Stimulated activated naive CD8-positive, alpha-beta T cell treated with anti-CD3 and anti-CD28 coated beads, Interleukin-15, amount 100 ng/mL, for 72 hours (primary cell): Measurements from ENCODE around the gene PICK1.
"Not testable (repeated sequence)": the region's sequence is repeated elsewhere in the genome, so short reads cannot be mapped to it uniquely, and the experiment has no call there.

Source experiments
- ATAC-seq: fragments of 150-1000 bp; cut with Tn5 transposase; 2 replicates; pipeline ENCODE4 v1.10.0; 2021; ENCODE audit warnings: mild to moderate bottlenecking, moderate library complexity
- DNase-seq, 2 donors: peaks; one replicate each; pipeline ENCODE4 v3.0.0; 2021 to 2022
- H3K27ac Mint-ChIP-seq, 2 donors: one replicate each; pipeline ENCODE4 v1.8.0; 2022; ENCODE audit warnings: mild to moderate bottlenecking in 2 of 2, mixed read lengths in 2 of 2, moderate library complexity in 2 of 2
- H3K27me3 Mint-ChIP-seq: one replicate; pipeline ENCODE4 v1.8.0; 2022; ENCODE audit warnings: mixed read lengths
- H3K4me1 Mint-ChIP-seq: one replicate; pipeline ENCODE4 v1.8.0; 2022; ENCODE audit warnings: mild to moderate bottlenecking, mixed read lengths
- H3K4me3 Mint-ChIP-seq, 2 donors: one replicate each; pipeline ENCODE4 v1.8.0; 2022; ENCODE audit warnings: mild to moderate bottlenecking in 2 of 2, mixed read lengths in 2 of 2, moderate library complexity in 1 of 2
- H3K9me3 Mint-ChIP-seq, 2 donors: one replicate each; pipeline ENCODE4 v1.8.0; 2022; ENCODE audit warnings: mixed read lengths in 2 of 2

The PICK1 gene

DNA sequence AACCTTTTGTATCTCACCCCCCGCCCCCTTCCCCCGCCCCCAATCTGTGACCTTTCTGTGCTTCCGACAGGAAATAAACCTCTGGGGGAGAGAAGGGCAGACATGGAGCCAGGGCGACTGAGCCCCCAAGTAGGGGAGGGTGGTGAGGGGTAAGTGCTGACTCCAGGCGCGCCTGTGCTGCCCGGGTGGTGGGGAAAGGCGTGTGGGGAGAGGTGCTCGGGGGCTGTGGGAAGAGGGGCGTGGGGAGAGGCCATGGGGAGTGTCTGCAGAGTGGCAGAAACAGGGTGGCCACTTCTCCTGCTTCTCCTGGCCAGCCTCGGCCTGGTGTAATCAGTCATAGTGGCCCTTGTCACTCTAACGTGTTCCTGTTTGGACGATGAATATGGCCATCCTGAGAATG, 18.8 kb downstream of the PICK1 start:
- ATAC-seq = no peak
- Mint-ChIP-seq H3K4me3 (no peak overlapping the region), H3K27me3 (peaks cover 18% of the 10 kb centered on the region)

DNA sequence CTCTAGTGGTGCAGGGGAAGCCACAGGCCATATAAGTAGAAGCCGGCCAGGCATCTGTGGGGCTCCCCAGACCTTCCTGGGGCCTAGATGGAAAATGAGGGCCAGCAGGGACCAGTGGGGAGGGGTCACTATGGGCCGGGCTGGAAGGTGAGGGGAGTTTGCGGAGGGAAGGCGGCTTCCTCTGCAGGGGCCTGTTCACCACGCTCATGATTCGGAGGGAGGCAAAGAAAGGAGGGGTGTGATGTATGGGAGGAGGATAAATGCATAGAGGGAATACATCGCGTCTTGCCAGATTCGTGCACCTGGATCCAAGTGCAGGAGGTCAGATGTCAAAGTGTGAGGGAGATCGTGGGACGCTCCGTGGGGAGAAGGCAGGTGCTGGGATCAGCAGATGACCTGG, 19.9 kb downstream of the PICK1 start:
- Mint-ChIP-seq H3K9me3 (no peaks in the 10 kb centered on the region), H3K27ac (no peak overlapping the region), H3K27me3 (peaks cover 26% of the 10 kb centered on the region), H3K4me3 (no peak overlapping the region), H3K4me1 (peaks cover 5% of the 10 kb centered on the region)
- DNase-seq = no peak
- no peak for ATAC-seq

More for the DNA sequence above, 18.8 kb downstream of the PICK1 start:
- no peaks in the 10 kb centered on the region for H3K9me3 Mint-ChIP-seq
- H3K4me1 Mint-ChIP-seq = no peaks in the 10 kb centered on the region
- no peak for DNase-seq
- H3K27ac Mint-ChIP-seq = no peak overlapping the region

- H3K27me3 Mint-ChIP-seq = peaks cover 31% of the 10 kb centered on the region
Measured at GRCh38 chr22:38077595-38077994, 20.4 kb downstream of the PICK1 start.

DNA sequence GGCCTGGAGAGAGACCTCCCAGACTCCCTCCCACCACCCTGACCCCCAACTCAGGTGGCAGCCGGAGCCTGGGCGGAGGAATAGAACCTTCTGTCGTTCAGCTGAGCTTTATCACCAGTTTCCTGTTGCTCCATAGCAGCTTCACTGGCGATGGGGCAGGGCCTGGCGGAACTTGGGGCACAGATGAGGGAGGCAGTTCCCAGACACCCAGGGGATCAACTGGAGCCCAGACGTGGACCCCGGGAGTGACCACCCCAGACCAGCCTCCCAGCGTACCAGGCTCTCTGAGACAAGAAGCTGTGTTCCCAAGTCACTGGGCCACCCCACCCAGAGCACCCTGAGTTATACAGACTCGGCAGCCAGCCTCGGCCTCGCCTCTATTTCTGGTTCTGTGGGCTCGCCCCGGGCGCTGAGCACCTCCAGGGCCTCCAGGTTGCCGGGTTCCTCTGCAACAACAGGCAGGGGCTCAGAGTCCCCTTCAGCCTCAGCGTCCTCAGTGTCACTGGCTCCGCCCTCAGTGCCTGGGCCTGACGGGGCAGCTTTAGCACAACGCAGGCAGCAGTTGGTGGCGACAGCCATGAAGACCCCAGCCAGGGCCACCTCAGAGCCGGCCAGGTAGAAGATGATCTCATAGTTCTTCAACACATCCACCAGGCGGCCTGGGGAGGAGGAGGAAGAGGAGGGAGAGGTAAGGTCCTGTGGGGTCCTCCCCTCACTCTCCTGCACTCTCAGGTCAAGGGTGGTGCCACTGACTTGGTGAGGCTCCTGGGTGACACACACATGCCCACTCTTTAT, 21.0 kb downstream of the PICK1 start:
- no peak overlapping the region for H3K4me3 Mint-ChIP-seq
- peaks cover 37% of the 10 kb centered on the region for H3K27me3 Mint-ChIP-seq
- peak overlapping the region; percentile 72 to 89 for H3K27ac Mint-ChIP-seq
- no peaks in the 10 kb centered on the region for H3K9me3 Mint-ChIP-seq
- DNase-seq (no peak), ATAC-seq (no peak)
- H3K4me1 Mint-ChIP-seq = peaks cover 11% of the 10 kb centered on the region

More at GRCh38 chr22:38077595-38077994, 20.4 kb downstream of the PICK1 start:
- H3K27ac Mint-ChIP-seq = peak overlapping the region in 1 of 2 donors; percentile 72
- DNase-seq (no peak), ATAC-seq (no peak)
- H3K9me3 Mint-ChIP-seq = no peaks in the 10 kb centered on the region
- no peak overlapping the region for H3K4me3 Mint-ChIP-seq
- H3K4me1 Mint-ChIP-seq = peaks cover 10% of the 10 kb centered on the region

GRCh38 chr22:38079208-38079607, 22.0 kb downstream of the PICK1 start:
- Mint-ChIP-seq H3K27me3 (peaks cover 43% of the 10 kb centered on the region), H3K4me1 (peaks cover 11% of the 10 kb centered on the region)
- H3K4me3 Mint-ChIP-seq, H3K9me3 Mint-ChIP-seq, ATAC-seq, H3K27ac Mint-ChIP-seq, DNase-seq: not testable (repeated sequence)

- Mint-ChIP-seq H3K4me1 (peaks cover 11% of the 10 kb centered on the region), H3K27ac (no peak overlapping the region), H3K9me3 (no peaks in the 10 kb centered on the region), H3K4me3 (no peak overlapping the region), H3K27me3 (peaks cover 43% of the 10 kb centered on the region)
- ATAC-seq = no peak
- no peak for DNase-seq
Measured at GRCh38 chr22:38079804-38080203, 22.6 kb downstream of the PICK1 start.

GRCh38 chr22:38080474-38080849, 23.3 kb downstream of the PICK1 start:
- Mint-ChIP-seq H3K9me3 (no peaks in the 10 kb centered on the region), H3K4me3 (peak overlapping the region in 1 of 2 donors; percentile 56), H3K27me3 (peaks cover 43% of the 10 kb centered on the region), H3K4me1 (peaks cover 11% of the 10 kb centered on the region), H3K27ac (no peak overlapping the region)
- ATAC-seq (no peak), DNase-seq (no peak)

- Mint-ChIP-seq H3K4me1 (peaks cover 11% of the 10 kb centered on the region), H3K27me3 (peaks cover 43% of the 10 kb centered on the region), H3K27ac (no peak overlapping the region), H3K4me3 (peak overlapping the region in 1 of 2 donors; percentile 56), H3K9me3 (no peaks in the 10 kb centered on the region)
- no peak for DNase-seq
- peak; percentile 57 for ATAC-seq
Measured at GRCh38 chr22:38080850-38081635, 23.8 kb downstream of the PICK1 start.

DNA sequence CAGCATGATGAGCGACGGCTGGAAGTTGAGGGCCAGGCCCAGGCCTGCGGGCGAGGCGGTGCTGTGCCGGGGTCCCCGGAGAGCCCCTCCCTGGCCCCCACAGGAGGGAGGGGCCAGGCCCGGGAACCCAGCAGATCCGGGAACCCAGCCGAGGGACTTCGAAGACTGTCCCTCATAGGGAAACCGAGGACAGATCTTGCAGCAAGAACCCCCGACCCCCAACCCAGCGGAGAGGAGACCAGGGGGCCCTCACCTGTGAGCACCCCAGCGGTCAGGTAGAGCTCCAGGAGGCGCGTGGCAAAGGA, 24.4 kb downstream of the PICK1 start:
- no peak overlapping the region for H3K27ac Mint-ChIP-seq
- H3K4me1 Mint-ChIP-seq = peaks cover 11% of the 10 kb centered on the region
- H3K27me3 Mint-ChIP-seq = peaks cover 43% of the 10 kb centered on the region
- DNase-seq = no peak
- no peaks in the 10 kb centered on the region for H3K9me3 Mint-ChIP-seq
- peak overlapping the region; percentile 29 to 68 for H3K4me3 Mint-ChIP-seq
- ATAC-seq = no peak

GRCh38 chr22:38081941-38082828, 25.0 kb downstream of the PICK1 start:
- Mint-ChIP-seq H3K4me3 (peak overlapping the region; percentile 29 to 68), H3K4me1 (peaks cover 11% of the 10 kb centered on the region), H3K27ac (no peak overlapping the region), H3K27me3 (peaks cover 43% of the 10 kb centered on the region), H3K9me3 (no peaks in the 10 kb centered on the region)
- peak in 1 of 2 donors; percentile 28 for DNase-seq
- peak; percentile 64 for ATAC-seq

DNA sequence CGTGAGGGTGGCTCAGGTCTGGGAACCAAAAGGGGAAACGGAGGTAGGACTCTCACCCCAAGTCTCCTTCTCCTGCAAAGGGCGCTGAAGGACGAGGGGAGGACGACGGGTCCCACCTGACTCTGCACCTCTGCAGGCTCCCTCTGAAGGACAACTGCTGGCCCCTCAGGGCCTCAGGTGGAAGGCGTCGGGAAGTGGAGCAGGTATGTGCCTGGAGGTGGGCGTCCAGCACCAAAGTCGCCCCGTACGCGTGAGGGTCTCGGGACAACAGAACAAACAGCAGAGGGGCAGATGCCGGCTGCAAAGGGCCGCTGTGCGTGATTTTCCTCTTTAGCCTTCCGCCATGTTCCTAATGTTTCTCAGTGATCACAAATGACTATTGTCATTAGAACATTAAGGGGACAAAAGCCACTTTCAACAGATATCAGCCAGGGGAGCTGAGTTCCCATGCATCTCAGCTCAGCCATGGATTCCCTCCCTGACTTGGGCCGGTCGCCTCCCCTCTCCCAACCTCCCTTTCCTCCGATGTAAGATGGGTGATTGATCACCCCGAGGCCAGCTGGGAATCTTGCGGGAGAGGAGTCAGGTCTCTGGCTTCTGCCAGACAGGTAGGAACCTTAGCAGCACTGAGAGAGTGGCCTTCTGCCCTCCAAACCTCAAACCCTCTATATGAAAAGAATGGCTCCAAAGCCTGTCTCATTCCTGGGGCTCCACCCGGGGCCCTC, 25.9 kb downstream of the PICK1 start:
- Mint-ChIP-seq H3K9me3 (no peaks in the 10 kb centered on the region), H3K4me1 (peaks cover 11% of the 10 kb centered on the region), H3K4me3 (no peak overlapping the region), H3K27ac (no peak overlapping the region), H3K27me3 (peaks cover 48% of the 10 kb centered on the region)
- ATAC-seq = no peak
- DNase-seq = no peak

GRCh38 chr22:38083931-38084631, 26.9 kb downstream of the PICK1 start, which contains the start of gene SLC16A8:
Gene SLC16A8, minus strand, starts transcription at chr22:38084184. Its CDS starts 1,311 bp downstream, at chr22:38082873.
- H3K4me3 Mint-ChIP-seq = no peak within 1 kb of the TSS
- DNase-seq (no peak), ATAC-seq (no peak)
- peaks cover 52% of the 10 kb centered on the region for H3K27me3 Mint-ChIP-seq
- H3K4me1 Mint-ChIP-seq = peaks cover 11% of the 10 kb centered on the region
- H3K9me3 Mint-ChIP-seq = no peaks in the 10 kb centered on the region
- H3K27ac Mint-ChIP-seq = no peak within 1 kb of the TSS

DNA sequence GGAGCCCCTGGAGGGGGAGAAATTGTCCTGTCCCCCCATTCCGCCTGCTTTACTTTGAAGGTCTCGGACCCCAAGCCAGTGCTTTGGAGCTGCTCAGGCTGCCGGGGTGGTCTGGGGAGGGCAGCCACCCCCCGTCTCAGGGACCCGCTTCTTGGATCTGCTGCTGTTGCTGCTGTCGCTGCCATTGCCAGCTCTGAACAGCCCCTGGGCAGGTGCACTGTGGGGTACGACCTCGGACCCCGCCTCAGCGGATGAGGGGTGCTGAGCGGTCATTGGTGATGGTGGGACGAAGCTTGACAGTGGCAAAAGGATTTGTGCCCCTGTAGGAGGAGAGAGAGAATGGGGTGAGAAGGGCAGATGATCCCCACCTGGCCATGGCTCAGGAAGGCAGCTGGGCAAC, 27.9 kb downstream of the PICK1 start:
- Mint-ChIP-seq H3K9me3 (no peaks in the 10 kb centered on the region), H3K4me3 (no peak overlapping the region), H3K4me1 (peaks cover 11% of the 10 kb centered on the region), H3K27me3 (peaks cover 43% of the 10 kb centered on the region), H3K27ac (no peak overlapping the region)
- ATAC-seq (no peak), DNase-seq (no peak)

DNA sequence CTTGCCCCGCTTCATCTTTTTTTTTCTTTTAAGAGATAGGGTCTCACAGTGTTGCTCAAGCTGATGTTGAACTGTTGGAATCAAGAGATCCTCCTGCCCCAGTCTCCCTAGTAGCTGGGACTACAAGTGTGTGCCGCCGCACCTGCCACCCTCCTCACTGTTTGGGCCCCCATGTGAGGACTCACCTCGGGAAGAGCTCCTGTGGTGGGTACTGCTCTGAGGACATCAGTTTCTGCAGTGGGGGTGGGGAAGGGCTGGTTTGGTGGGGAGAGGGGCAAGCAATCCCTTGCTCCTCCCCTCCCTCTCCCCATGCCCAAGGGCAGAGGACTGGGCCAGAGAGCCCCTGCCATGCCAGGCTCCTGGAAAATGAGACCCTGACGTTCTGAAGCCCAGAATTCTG, 28.3 kb downstream of the PICK1 start:
- peaks cover 38% of the 10 kb centered on the region for H3K27me3 Mint-ChIP-seq
- H3K9me3 Mint-ChIP-seq = no peaks in the 10 kb centered on the region
- no peak overlapping the region for H3K4me3 Mint-ChIP-seq
- DNase-seq (no peak), ATAC-seq (no peak)
- peak overlapping the region in 1 of 2 donors; percentile 35 for H3K27ac Mint-ChIP-seq
- H3K4me1 Mint-ChIP-seq = peaks cover 11% of the 10 kb centered on the region
